Lower lobe of right lung (tissue), 2 donors: Measurements from ENCODE around the gene PCSK2. TPM values are rescaled to one million over a fixed set of nuclear protein-coding genes. Genes with fewer than 3 reads are reported as not detected.

Experiments
- ATAC-seq, 2 donors: fragments of 200-7000 bp; cut with Tn5 transposase; one replicate each; pipeline ENCODE4 v1.9.1; 2020 to 2022; ENCODE audit warnings: mild to moderate bottlenecking in 2 of 2, moderate library complexity in 2 of 2
- DNase-seq: peaks from one replicate; pipeline ENCODE4 v3.0.0-alpha.2; 2020
- H3K27ac ChIP-seq: fragments of 200-600 bp; one replicate; pipeline ENCODE4 v1.8.0; 2022
- H3K27me3 ChIP-seq: fragments of 200-600 bp; one replicate; pipeline ENCODE4 v1.8.0; 2022; ENCODE audit warnings: low read depth
- H3K36me3 ChIP-seq: fragments of 200-600 bp; one replicate; pipeline ENCODE4 v1.8.0; 2022; ENCODE audit warnings: mild to moderate bottlenecking
- H3K4me1 ChIP-seq: fragments of 200-600 bp; one replicate; pipeline ENCODE4 v1.8.0; 2022
- H3K4me3 ChIP-seq: fragments of 200-600 bp; one replicate; pipeline ENCODE4 v1.8.0; 2022; ENCODE audit warnings: mild to moderate bottlenecking
- H3K9me3 ChIP-seq: fragments of 200-600 bp; one replicate; pipeline ENCODE4 v1.8.0; 2022
- intact Hi-C: fragments of 100-400 bp; cut with DNase I; formaldehyde crosslinking; loops from one replicate; pipeline ENCODE4 v1.11.0; 2022
- total RNA-seq: library from RNA; stranded (reverse); fragmentation: NEBNext Ultra II Directional; extraction: Animal tissue kit (Norgen Biotek cat#: 25700); gene quantifications from one replicate; pipeline ENCODE4 v1.2.1, GENCODE V29; 2021
- TF ChIP-seq, protein P1 (sequence below): fragments of 200-600 bp; IDR thresholded peaks from one replicate; pipeline ENCODE4 v1.8.0; 2022; ENCODE audit warnings: antibody characterized with exemption, mild to moderate bottlenecking
- donor health status: DM: no; HTN: yes; CAD: no; lungs with severe emphysema.

The PCSK2 gene
- total RNA-seq, 1 donor from 2014 or later = 38.8 TPM

DNA sequence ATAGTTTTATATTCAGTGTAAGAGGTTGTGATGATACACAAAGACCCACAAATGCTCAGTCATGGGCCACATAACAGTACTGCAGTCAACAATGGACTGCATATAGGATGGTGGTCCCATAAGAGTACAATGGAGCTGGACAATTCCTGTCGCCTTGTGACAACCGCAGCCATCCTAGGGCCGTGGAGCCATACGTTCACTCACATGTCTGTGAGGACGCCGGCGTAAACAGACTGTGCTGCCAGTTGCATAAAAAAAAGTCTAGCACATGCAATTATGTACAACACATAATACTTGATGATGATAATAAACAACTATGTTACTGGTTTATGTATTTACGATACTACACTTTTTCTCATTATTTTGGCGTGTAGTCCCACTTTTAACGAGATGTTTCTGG lies 273.4 kb downstream of the PCSK2 start:
- intact Hi-C loops = no loop called here
- Histone ChIP-seq H3K9me3 (no peaks in the 10 kb centered on the region), H3K4me3 (no peak overlapping the region), H3K4me1 (peaks cover 6% of the 10 kb centered on the region), H3K36me3 (no peaks in the 10 kb centered on the region), H3K27me3 (no peaks in the 10 kb centered on the region), H3K27ac (no peak overlapping the region)
- DNase-seq = no peak
- TF ChIP-seq, protein P1, sequence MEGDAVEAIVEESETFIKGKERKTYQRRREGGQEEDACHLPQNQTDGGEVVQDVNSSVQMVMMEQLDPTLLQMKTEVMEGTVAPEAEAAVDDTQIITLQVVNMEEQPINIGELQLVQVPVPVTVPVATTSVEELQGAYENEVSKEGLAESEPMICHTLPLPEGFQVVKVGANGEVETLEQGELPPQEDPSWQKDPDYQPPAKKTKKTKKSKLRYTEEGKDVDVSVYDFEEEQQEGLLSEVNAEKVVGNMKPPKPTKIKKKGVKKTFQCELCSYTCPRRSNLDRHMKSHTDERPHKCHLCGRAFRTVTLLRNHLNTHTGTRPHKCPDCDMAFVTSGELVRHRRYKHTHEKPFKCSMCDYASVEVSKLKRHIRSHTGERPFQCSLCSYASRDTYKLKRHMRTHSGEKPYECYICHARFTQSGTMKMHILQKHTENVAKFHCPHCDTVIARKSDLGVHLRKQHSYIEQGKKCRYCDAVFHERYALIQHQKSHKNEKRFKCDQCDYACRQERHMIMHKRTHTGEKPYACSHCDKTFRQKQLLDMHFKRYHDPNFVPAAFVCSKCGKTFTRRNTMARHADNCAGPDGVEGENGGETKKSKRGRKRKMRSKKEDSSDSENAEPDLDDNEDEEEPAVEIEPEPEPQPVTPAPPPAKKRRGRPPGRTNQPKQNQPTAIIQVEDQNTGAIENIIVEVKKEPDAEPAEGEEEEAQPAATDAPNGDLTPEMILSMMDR = no peak
- ATAC-seq = no peak

DNA sequence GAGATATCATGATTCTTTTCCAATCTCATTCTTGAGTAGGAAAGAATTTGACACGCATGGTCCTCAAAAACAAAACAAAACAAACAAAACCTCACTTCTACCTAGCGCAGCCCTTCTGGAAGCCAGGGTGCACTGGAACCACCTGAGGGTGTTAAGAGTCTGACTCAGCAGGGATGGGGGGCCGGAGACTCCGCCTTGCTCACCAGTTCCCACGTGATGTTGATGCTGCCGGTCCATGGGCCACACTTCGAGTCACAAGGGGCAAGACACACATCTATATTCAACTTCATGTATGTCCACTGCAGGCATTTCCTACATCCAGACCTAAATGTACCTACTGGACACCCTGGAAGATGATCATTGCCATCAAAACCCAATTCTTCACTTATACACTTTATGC lies 274.0 kb downstream of the PCSK2 start:
- no peak overlapping the region for H3K27ac ChIP-seq
- H3K4me3 ChIP-seq = no peak overlapping the region
- DNase-seq (no peak), ATAC-seq (peak in 1 of 2 donors; percentile 31)
- H3K27me3 ChIP-seq = no peaks in the 10 kb centered on the region
- TF ChIP-seq, protein P1 = no peak
- no peaks in the 10 kb centered on the region for H3K9me3 ChIP-seq
- peaks cover 6% of the 10 kb centered on the region for H3K4me1 ChIP-seq
- intact Hi-C loops = no loop called here
- H3K36me3 ChIP-seq = no peaks in the 10 kb centered on the region

DNA sequence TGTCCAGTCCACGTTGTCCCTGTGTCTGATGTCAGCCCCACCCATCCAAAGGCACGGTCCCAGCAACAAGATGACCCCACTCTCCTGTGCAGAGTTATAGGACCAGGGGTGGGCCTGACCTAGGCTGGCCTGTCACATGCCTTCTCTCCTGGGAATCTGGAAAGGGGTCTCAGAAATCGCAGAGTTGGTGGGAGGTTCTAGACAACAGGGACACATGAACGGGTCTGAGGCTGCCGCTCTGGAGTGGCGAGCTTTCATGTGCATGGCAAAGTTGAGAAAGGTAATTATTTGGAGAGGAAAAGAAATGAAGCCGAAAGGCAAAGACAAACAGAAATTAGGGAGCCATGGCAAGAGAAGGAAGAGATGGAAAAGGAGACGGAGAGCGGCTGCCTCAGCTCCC lies 274.9 kb downstream of the PCSK2 start:
- Histone ChIP-seq H3K27ac (no peak overlapping the region), H3K4me3 (no peak overlapping the region), H3K9me3 (no peaks in the 10 kb centered on the region), H3K4me1 (peaks cover 6% of the 10 kb centered on the region), H3K27me3 (no peaks in the 10 kb centered on the region), H3K36me3 (no peaks in the 10 kb centered on the region)
- DNase-seq = no peak
- no peak for ATAC-seq
- TF ChIP-seq, protein P1 = no peak
- intact Hi-C loops = no loop called here

DNA sequence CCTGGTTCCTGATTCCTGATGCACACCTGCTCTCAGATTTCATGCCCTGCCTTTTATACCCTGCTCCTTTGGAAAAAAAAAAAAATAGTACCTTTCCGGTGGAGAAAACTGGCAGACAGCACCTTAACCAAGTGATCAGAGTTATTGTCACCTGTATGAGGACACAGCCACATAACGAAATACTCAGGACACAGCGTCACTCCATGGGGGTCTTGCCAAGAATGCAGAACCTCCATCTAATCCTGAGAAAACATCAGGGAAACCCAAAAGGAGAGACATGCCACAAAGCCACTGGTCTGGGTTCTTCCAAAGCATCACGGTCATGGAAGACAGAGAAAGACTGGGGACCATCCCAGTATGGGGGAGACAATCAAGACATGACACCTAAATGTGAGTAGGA lies 275.3 kb downstream of the PCSK2 start:
- TF ChIP-seq, protein P1 = no peak
- intact Hi-C loops = no loop called here

DNA sequence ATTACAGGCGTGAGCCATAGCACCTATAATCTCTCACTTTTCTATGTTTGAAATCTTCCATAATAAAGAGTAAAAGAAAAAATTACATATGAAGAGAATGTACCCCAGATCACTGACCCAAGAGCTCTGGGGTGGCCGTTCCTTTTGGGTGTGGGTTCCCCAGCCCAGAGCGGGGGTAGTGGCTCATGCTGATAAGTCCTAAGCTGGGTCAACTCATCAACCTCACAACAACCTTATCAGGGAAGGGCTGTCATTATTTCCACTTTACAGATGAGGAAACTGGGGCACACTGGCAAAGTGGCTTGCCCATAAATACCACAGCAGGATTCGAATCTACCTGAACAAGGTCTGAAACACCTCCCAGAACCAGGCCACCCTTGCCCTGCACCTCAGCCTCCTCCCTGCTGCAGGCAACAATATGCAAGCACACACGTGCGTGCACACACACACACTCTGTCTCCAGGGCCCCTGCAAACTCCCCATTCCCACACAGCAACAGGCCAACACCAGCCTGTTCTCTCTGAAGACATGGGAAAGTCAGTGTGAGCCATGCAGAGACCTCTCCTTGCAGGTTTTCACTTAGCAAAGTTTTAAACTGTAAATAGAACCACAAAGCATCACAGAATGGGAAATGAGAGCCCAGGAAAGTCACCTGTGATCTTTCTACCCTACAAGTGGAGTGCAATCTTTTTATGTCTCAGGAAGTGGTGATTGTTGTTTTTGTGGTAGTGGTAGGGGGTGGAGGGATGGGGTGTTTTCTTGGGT lies 276.6 kb downstream of the PCSK2 start:
- ATAC-seq (no peak), DNase-seq (no peak)
- intact Hi-C loops = no loop called here
- TF ChIP-seq, protein P1 = no peak
- Histone ChIP-seq H3K27me3 (no peaks in the 10 kb centered on the region), H3K27ac (no peak overlapping the region), H3K9me3 (no peaks in the 10 kb centered on the region), H3K4me3 (no peak overlapping the region), H3K36me3 (no peaks in the 10 kb centered on the region), H3K4me1 (peaks cover 6% of the 10 kb centered on the region)

More for the DNA sequence above, 275.3 kb downstream of the PCSK2 start:
- Histone ChIP-seq H3K4me3 (no peak overlapping the region), H3K27me3 (no peaks in the 10 kb centered on the region), H3K36me3 (no peaks in the 10 kb centered on the region), H3K27ac (no peak overlapping the region), H3K9me3 (no peaks in the 10 kb centered on the region), H3K4me1 (peaks cover 6% of the 10 kb centered on the region)
- ATAC-seq (no peak), DNase-seq (no peak)
